ENCODE measurements around the gene TMEM126B.
"Not testable (repeated sequence)": the region's sequence is repeated elsewhere in the genome, so short reads cannot be mapped to it uniquely, and the experiment has no call there.

The TMEM126B gene

DNA sequence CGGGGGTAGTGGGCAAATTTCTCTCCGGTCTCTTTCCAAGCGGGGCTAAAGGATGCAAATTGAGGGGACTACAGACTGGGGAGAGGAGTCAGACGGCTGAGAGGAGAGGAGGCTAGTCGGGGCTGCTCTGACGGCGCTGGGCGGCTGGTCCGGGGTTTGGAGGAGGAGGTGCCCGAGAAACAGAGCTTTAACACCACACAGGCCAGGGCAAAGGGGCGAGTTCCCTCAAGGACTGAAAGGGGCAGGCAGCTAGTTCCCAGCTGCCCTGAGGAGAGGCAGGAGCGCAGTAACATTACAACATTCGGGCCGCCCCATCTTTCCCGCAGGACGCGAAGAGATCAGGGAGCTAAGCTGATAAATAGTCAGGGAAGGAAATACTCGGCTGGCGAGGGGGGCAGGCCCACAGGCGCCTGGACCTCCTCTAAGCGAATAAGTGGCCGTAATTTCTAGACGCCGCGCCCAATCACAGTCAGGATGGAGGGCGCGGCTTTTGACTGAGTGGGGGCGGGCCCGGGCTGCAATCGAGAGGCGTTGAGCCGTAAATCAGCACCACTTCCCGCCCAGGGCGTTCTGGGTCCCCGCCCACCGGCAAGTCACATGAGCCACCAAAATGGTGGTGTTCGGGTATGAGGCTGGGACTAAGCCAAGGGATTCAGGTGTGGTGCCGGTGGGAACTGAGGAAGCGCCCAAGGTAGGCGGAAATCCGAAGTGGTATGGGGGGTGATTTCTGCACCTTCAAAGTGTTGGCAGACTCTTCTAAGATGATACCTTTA lies at the start of gene TMEM126B:
Gene TMEM126B, plus strand, starts transcription at position 596 of the 773 bp plus-strand sequence. Its CDS starts 15 bp downstream, at position 611.
- in situ Hi-C loops (cut with MboI; ENCODE audit: low sequenced_read_pairs): no loop called here

DNA sequence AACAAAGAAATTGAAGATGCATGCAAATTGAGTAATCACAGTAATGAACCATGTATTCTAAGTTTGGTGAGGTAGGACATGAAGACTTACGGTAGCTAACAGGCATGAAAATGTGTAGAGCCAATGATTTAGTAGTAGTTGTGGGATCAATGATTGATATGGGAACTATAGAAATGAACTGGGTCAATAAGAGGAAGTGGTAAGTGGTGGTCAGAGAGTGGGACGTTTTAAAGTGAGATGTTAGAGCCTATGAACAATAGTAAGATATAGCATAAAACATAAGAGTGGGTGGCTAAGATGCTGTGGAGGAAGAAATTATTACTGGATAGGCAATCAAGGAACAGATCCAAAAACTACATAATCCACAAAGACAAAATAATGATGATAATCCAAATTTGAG lies 46.3 kb upstream of the TMEM126B start:
- in situ Hi-C loops (cut with MboI; ENCODE audit: low sequenced_read_pairs): no loop called here

DNA sequence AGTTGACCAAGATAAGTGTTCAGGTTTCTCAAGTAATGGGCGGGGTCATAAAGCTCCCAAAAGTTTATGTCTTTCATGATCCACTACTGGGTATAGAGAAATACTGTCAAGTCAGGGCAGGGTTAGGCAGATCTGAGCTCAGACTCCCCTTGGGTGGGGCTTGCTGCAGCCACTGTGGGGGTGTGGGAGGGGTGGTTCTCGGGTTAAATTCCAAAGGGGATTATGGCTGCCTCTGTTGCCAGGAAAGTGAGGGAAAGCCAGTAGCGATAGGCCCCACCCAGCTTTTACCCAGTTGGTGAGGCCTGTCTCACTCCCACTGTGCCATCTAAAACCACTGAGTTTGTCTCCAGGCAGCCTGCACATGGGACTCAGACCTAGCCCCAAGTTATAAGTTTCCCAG lies 39.0 kb upstream of the TMEM126B start:
- in situ Hi-C loops (cut with MboI; ENCODE audit: low sequenced_read_pairs): no loop called here

DNA sequence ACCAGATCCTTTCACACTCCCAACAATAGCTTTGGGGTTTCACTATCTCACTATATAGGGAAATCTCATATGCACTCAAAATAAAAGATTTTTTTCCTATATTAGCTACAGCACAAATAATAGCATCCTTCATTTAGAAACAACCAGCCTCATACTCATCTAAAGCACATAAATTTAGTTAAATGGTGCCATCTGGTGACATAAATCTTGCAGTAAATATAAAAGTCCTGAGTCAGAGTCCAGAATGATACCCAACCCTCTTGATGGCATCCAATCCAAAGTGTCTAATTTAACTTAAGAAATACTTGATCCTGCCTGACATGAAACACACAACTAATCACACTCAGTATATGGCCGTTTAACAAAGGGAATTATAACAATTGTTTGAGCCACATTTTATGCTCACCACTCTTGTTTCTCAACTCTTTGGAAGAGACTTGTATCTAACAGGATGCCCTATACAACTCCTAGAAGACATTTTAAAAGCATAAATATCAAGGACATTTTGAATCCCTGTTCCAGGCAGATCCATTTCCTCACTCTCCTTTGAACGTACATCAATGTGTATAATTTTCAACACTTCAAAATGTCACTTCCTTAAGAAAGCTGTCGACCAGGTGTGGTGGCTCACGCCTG lies 37.4 kb upstream of the TMEM126B start:
- in situ Hi-C loops (cut with MboI; ENCODE audit: low sequenced_read_pairs): no loop called here

DNA sequence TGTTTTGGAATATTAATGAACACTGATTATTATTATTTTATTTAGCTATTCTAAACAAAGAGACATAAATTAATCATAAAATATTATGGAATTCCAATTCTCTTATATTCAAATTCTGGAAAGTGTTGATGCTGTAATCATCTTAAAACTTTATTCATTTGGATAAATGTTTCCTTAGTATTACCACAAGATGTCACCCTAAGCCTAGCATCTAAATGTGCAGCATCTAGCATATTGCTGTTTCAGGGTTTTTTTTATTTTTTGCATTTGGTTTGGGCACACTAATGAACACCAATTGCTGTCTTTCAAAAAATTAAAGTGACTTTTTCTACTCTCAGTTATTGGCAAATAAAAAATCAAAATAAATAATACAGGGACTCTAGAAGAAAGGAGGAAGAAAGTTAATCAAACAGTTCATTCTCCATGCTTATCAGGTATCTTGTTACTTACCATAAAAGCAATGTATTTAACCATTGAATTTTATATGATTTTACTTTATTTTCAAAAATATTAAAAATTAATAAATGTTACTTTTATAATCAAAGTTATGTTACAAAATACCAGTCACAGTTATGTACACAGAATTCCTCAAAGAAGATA lies 33.0 kb upstream of the TMEM126B start:
- in situ Hi-C loops (cut with MboI; ENCODE audit: low sequenced_read_pairs): no loop called here

DNA sequence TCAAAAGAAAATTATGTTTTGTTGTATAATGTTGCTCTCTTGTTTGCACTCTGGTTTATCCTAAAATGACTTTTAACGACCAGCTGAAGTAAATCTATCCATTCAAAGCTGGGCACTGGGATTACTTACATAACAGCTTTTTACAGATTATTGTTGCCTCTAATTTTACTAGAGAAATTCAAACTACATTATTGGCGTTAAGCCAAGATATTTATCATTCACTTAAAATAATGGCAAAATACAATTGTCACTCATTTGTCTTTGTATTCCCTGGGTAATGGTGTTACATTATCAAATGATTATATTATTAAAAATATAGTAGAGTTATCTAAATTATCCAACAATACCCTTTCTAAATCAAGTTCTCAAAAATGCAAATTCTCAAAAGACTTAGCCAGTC lies 31.5 kb upstream of the TMEM126B start:
- in situ Hi-C loops (cut with MboI; ENCODE audit: low sequenced_read_pairs): no loop called here

DNA sequence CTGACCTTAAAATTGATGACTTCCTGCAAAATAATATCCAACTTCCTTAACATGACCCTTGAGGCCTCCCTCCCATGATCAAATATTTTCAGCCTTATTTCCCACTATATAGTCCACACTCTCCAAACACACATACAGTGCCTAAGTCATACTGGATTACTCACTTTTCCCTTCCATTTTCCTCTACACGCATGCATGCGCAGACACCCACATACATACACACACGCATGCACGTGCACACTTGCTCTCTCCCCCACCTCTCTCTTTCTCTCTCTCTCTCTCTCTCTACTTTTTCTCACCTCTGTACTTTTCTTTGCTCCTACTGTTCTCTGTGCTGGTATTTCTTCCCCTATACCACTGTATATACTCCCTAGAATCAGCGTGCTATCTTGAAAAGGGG lies 29.3 kb upstream of the TMEM126B start:
- in situ Hi-C loops (cut with MboI; ENCODE audit: low sequenced_read_pairs): no loop called here

DNA sequence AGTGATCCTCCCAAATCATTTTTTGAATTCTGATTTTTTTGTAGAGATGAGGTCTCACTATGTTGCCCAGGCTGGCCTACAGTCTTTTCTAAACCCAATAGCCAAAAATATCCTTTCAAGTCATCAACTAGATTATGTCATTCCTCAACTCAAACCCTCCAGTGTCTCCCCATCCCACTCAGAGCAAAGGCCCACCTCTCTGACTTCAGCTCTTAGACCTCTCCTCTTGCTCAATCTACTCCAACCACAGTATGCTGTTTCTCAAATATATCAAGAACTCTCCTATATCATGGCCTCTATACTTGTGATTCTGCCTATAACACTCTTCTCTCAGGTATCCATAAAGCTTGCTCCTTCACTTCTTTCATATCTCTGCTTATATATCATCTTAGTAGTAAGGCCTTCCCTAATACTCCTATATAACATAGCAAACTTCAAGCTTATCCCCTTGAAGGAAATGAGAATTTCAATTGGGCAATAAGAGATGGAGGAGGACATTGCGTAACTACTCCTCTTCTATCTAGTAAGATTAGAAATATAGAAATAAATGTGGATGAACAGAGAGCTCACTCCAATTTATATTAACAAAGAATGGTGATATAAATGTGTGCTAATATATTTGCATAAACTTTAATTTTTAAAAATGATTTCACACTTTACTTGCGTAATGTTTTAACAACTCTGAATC lies 25.7 kb upstream of the TMEM126B start:
- in situ Hi-C loops (cut with MboI; ENCODE audit: low sequenced_read_pairs): no loop called here

DNA sequence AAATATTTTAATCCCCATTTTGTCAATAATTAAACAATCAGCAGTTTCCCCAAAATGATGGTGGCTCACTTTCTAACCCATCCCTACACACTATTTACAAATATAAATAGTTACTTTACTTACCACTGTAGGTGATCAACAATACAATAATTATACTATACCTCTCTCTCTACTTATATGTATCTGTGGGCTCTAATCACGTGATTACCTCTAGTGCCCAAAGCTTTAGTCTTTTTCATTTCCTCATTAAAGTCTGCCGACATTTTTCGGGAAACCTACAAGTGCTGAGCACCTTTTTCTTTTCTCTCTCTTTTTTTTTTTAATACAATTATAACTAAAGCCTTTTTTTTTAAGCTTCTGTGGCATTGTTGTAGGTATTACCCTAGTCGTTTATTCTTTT lies 25.2 kb upstream of the TMEM126B start:
- in situ Hi-C loops (cut with MboI; ENCODE audit: low sequenced_read_pairs): no loop called here

DNA sequence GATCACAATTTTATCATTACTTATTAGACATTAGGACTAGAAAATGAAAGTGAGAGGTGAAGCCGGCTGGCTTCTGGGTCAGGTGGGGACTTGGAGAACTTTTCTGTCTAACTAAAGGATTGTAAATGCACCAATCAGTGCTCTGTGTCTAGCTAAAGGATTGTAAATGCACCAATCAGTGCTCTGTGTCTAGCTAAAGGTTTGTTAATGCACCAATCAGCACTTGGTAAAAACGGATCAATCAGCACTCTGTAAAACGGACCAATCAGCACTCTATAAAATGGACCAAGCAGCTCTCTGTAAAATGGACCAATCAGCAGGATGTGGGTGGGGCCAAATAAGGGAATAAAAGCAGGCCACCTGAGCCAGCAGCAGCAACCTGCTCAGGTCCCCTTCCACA lies 22.2 kb upstream of the TMEM126B start:
- in situ Hi-C loops (cut with MboI; ENCODE audit: low sequenced_read_pairs): not testable (repeated sequence)

DNA sequence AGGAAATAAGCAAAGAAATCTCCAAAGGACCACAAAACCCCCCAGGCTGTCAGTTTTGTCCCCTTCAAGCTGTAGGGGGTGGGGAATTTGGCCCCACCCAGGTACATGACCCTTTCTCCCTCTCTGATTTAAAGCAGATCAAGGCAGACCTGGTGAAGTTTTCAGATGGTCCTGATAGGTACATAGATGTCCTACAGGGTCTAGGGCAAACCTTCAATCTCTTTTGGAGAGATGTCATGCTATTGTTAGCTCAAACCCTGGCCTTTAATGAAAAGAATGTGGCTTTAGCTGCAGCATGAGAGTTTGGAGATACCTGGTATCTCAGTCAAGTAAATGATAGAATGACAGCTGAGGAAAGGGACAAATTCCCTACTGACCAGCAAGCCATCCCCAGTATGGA lies 19.8 kb upstream of the TMEM126B start:
- in situ Hi-C loops (cut with MboI; ENCODE audit: low sequenced_read_pairs): not testable (repeated sequence)

DNA sequence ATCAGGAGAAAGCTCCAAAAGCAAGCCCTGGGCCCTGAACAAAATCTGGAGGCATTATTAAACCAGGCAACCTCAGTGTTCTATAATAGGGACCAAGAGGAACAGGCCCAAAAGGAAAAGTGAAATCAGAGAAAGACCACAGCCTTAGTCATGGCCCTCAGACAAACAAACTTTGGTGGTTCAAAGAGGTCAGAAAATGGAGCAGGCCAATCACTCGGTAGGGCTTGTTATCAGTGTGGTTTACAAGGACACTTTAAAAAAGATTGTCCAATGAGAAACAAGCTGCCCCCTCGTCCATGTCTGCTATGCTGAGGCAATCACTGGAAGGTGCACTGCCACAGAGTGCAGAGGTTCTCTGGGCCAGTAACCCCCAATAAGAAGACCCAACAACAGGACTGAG lies 19.1 kb upstream of the TMEM126B start:
- in situ Hi-C loops (cut with MboI; ENCODE audit: low sequenced_read_pairs): not testable (repeated sequence)

DNA sequence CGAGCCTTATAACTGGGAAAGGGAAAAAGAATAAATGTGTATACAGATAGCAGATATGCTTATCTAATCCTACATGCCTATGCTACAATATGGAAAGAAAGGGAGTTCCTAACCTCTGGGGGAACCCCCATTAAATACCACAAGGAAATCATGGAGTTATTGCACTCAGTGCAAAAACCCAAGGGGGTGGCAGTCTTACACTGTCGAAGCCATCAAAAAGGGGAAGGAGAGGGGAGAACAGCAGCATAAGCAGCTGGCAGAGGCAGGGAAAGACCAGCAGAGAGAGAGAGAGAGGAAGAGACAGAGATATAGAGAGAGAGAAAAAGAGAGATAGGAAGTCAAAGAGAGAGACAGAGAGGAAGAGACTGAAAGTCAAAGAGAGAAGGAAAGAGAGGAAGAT lies 16.8 kb upstream of the TMEM126B start:
- in situ Hi-C loops (cut with MboI; ENCODE audit: low sequenced_read_pairs): not testable (repeated sequence)

DNA sequence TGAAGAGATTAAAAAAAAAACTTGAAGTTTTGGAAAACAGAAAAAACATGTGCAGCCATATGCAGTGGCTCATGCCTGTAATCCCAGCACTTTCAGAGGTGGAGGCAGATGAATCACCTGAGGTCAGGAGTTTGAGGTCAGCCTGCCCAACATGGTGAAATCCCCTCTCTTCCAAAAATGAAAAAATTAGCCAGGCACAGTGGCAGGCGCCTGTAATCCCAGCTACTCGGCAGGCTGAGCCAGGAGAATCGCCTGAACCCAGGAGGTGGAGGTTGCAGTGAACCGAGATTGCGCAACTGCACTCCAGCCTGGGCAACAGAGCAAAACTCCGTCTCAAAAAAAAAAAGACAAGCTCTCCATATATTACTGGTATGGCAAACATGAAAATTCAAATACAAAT lies 8.9 kb upstream of the TMEM126B start:
- in situ Hi-C loops (cut with MboI; ENCODE audit: low sequenced_read_pairs): no loop called here

DNA sequence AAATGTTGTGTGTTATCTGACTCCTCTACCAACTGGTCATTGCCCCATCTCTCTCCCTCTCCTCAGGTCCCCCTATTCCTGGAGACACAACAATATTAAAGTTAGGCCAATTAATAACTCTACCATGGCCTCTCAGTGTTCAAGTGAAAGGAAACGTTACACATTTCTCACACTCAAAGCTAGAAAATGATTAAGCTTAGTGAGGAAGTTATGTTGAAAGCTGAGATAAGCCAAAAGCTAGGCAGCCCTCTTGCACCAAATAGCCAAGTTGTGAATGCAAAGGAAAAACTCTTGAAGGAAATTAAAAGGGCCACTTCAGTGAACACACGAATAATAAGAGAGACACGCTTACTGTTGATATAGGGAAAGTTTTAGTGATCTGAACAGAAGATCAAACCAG lies 8.1 kb upstream of the TMEM126B start:
- in situ Hi-C loops (cut with MboI; ENCODE audit: low sequenced_read_pairs): no loop called here

DNA sequence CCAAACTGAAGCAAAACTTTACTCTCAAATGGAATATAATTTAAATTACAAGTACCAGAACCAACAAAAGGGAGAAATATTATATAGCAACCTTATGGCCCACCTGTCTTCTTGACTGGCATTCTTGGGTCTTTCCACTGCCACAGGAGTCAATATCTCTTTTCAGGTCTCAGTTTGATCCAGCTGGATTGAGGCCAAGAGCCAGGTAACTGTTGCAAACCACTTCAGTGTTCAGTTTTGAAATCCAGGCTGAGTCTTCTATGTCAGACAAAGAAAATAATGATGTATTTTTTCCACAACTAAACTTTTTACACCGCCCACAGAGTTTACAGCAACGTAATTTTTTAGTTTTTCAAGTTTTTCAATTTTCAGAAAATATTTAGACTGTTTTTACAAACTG lies 1.9 kb upstream of the TMEM126B start:
- in situ Hi-C loops (cut with MboI; ENCODE audit: low sequenced_read_pairs): no loop called here

DNA sequence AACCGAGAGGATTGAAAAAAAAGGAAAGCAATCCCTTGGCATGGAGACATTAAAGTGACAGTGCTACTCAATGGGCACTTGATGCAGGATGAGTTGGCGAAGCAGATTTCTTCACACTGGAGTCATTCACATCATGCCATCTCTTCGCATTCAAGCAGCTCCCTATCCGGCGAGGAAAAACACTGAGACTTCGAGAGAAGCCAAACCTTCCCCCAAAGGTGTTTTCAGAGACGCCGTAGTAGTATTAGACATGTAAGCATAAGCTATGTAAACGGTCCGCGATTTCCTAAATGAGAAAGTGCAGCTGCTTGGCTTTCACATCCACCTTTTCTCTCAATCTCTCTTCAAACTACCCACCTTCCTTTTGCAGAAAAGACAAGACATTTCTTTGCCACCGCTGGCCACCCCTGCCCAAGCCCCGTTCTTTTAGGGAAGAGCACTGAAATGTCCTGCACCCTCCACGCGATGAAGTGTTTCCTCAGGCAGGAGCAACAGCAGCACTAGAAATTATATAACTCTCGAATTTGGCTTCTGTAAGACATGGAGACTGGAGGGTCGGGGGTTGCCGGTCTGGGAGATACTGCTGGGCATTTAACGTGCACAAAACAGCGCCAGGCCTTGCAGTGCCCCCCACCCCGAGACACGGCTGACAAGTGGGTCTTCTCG lies 928 bp upstream of the TMEM126B start, which contains the start of gene DLG2:
Gene DLG2, minus strand, starts transcription at position 13 of the 666 bp plus-strand sequence.
- in situ Hi-C loops (cut with MboI; ENCODE audit: low sequenced_read_pairs): no loop called here

DNA sequence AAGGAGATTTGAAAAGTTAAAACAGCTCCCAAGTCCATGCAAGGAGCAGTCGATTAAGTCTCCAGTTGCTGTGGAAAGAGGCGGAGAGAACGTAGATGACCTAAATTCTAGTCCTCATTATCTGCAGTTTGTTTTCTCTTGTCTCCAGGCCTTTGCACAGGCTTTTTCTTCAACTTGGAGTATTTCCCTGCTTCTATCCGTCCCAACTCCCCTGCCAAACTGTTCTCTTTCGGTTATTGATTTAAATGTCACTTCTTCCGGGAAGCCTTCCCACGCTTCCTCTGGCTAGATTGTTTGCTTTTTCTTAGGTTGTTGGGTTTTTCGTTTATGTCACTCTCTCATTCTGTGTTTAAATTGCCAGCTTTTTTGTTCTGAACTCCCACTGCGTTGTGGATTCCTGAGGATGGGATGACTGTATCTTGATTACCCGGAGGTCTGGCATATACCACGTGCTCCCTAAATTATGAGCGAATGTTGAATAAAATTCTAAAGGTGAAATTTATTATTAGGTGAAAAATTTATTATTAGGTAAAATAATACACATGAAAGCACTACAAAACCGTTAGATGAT lies 463 bp downstream of the TMEM126B start:
- in situ Hi-C loops (cut with MboI; ENCODE audit: low sequenced_read_pairs): no loop called here

DNA sequence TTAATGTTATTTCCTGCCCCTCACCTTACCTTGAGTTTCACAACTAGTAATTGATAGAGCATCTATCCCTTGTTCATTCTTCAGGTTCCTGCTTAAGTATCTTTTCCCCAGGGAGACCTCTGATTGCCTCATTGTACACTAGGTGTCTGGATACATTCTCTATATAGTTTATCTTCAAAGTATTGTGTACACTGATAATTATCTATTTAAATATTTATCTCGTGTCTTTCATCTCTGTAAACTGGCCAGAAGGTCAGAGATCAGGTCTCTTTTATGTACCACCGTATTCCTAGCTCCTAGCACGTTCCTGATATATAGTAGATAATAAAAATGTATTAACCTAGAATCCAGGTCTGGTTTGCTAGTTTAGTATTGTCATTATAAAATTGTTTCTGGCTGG lies 6.4 kb downstream of the TMEM126B start:
- in situ Hi-C loops (cut with MboI; ENCODE audit: low sequenced_read_pairs): no loop called here

DNA sequence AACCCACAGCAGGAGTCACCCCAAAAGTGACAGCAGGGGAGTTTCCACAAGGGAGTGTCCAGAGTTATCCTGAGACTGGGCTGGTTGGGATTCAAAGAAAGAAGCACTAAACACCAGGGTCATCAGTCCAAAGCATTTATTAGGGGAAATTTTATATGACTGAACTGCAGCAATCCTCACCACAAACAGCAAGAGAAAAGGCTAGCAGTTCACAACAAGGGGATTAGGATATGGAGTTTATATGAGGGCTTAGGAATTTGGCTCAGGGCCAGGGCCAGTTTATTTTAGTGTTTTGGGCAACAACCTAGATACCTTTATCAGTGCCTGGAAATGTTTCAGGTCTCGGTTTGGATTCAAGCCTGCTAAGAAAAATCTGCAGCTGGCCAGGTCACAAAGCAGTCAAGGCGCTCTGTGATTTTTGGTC lies 14.8 kb downstream of the TMEM126B start:
- in situ Hi-C loops (cut with MboI; ENCODE audit: low sequenced_read_pairs): no loop called here

DNA sequence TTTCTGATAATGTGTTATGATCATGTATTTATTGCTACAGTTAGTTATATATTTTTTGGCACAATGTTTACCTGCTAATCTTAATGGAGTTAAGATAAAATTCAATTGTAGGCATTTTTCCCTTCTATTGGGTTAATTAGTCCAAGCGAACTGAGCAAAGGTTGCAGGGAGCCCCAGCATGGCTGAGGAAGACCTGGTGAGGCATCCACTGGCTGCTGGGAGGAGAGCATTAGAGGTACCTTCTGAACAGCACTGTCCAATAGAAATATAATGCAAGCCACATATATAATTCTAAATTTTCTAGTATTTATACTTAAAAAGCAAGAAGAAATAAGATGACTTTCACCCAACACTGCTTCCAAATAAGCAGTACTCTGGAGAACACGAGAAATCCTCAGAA lies 18.7 kb downstream of the TMEM126B start:
- in situ Hi-C loops (cut with MboI; ENCODE audit: low sequenced_read_pairs): no loop called here

All from HL-60/S4 treated with phorbol 12-myristate 13-acetate at 8.2 ng/mL for 4 days and 3 days (cell line).